Right lobe of liver (tissue), 4 donors: Measurements from ENCODE around the gene MBLAC2.

Source experiments
- POLR2A ChIP-seq: fragments of 450-650 bp; IDR thresholded peaks from one replicate; pipeline ENCODE4 v1.6.1; 2017; ENCODE audit warnings: antibody characterized with exemption, mild to moderate bottlenecking
- TF ChIP-seq, protein P1 (sequence below), 4 donors: fragments of 200-600 bp in 3 of 4; fragments of 450-650 bp in 1 of 4; IDR thresholded peaks; one replicate each; pipeline versions ENCODE4 v1.5.1 to v1.8.0; 2016 to 2022; ENCODE audit warnings: antibody characterized with exemption in 4 of 4, mild to moderate bottlenecking in 2 of 4
- donor health status: DM: no; HTN: no; CAD: no.
- donor health status: DM: no; HTN: no; CAD: no.
- donor health status: DM: no; HTN: yes; CAD: no.

DNA sequence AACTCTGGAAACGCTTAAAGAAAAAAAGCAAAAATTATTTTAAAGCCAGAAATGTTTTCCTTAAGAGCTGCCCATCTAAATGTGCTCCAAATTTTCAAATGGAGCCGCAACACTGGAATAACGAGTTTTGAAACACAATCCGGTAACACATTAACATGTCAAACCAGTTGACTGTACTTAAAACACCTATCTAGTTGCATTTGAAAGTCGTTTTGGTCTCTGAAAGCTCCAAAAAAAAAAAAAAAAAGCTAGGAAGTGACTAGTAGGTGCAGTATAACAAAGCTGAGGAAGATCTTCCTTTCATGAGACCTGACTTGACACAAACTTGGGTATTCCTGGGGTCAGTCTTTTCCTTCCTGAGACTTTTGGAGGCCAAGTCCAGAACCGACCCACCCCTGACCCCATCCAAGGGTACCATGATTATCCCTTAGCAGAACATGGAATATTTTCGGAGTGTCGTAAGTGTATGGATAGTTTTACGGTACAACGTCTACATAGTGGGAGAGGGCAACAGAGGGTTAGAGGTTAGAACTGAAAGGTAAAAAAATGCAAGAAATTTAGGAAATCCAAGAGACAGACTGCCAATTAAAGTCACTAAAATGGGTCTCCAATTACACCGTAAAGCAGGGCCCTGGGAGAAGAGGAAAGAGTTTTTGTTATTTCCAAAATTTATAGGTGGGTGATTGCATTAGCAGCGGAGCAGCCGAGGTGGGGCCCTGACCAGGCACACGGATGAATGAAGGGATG, 65.8 kb downstream of the MBLAC2 start:
- TF ChIP-seq, protein P1, sequence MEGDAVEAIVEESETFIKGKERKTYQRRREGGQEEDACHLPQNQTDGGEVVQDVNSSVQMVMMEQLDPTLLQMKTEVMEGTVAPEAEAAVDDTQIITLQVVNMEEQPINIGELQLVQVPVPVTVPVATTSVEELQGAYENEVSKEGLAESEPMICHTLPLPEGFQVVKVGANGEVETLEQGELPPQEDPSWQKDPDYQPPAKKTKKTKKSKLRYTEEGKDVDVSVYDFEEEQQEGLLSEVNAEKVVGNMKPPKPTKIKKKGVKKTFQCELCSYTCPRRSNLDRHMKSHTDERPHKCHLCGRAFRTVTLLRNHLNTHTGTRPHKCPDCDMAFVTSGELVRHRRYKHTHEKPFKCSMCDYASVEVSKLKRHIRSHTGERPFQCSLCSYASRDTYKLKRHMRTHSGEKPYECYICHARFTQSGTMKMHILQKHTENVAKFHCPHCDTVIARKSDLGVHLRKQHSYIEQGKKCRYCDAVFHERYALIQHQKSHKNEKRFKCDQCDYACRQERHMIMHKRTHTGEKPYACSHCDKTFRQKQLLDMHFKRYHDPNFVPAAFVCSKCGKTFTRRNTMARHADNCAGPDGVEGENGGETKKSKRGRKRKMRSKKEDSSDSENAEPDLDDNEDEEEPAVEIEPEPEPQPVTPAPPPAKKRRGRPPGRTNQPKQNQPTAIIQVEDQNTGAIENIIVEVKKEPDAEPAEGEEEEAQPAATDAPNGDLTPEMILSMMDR (IDR thresholded peaks at IDR 0.05), result no peak
- TF ChIP-seq POLR2A, result no peak
